Naive thymus-derived CD8-positive, alpha-beta T cell (primary cell): ENCODE data around the gene C1orf167. TPM values are rescaled to one million over a fixed set of nuclear protein-coding genes. Genes with fewer than 3 reads are reported as not detected.

Experiments
- ATAC-seq, 2 donors: fragments of 150-1000 bp; cut with Tn5 transposase in 1 of 2; sonication (Bioruptor Pico), chemical (Tn5 transposase) in 1 of 2; 1 replicate in 1 of 2; 2 replicates in 1 of 2; pipeline ENCODE4 v1.10.0; 2021; ENCODE audit warnings: mild to moderate bottlenecking in 2 of 2, moderate library complexity in 2 of 2
- POLR2A ChIA-PET: fragments of 350-600 bp; sonication (Branson Sonifier 250); formaldehyde crosslinking; loops from one replicate; lab custom pipeline; 2021; ENCODE audit warnings: antibody characterized with exemption; lab: Charles Lee
- DNase-seq, 10 donors: peaks; one replicate each; pipeline versions ENCODE4 v3.0.0 to v3.0.0-alpha.2; 2020 to 2022
- H3K27ac Mint-ChIP-seq, 10 donors: one replicate each; pipeline ENCODE4 v1.8.0; 2020 to 2022; ENCODE audit warnings: mild to moderate bottlenecking in 10 of 10, mixed read lengths in 10 of 10, moderate library complexity in 4 of 10, inconsistent platforms in 1 of 10
- H3K27me3 Mint-ChIP-seq, 5 donors: one replicate each; pipeline ENCODE4 v1.8.0; 2021 to 2022; ENCODE audit warnings: mixed read lengths in 5 of 5
- H3K36me3 Mint-ChIP-seq, 3 donors: one replicate each; pipeline ENCODE4 v1.8.0; 2020 to 2022; ENCODE audit warnings: mixed read lengths in 3 of 3, mild to moderate bottlenecking in 2 of 3, inconsistent platforms in 1 of 3
- H3K4me1 Mint-ChIP-seq, 4 donors: one replicate each; pipeline ENCODE4 v1.8.0; 2021 to 2022; ENCODE audit warnings: mixed read lengths in 4 of 4
- H3K4me3 Mint-ChIP-seq, 10 donors: one replicate each; pipeline ENCODE4 v1.8.0; 2020 to 2022; ENCODE audit warnings: mild to moderate bottlenecking in 10 of 10, mixed read lengths in 10 of 10, moderate library complexity in 6 of 10, inconsistent platforms in 1 of 10
- H3K9me3 Mint-ChIP-seq, 9 donors: one replicate each; pipeline ENCODE4 v1.8.0; 2020 to 2022; ENCODE audit warnings: mixed read lengths in 9 of 9, mild to moderate bottlenecking in 3 of 9, inconsistent platforms in 1 of 9, moderate library complexity in 1 of 9
- polyA plus RNA-seq, 3 donors: library from polyadenylated mRNA; unstranded; fragments of 300-500 nt; fragmentation: Illumina TruSeq; gene quantifications; one replicate each; pipeline ENCODE4 v1.2.3, GENCODE V29; 2021
- total RNA-seq, 8 experiments: library from RNA in 2 of 8; stranded (reverse) in 2 of 8; gene quantifications; one replicate each; pipeline ENCODE4 v1.2.3 and lab custom pipeline; 2021 to 2026

Gene C1orf167
- total and polyA plus RNA-seq, 5 experiments from 2014 or later: not detected

GRCh38 chr1:11790880-11791715 is 29.1 kb downstream of the C1orf167 start:
- no peaks in the 10 kb centered on the region for H3K27me3 Mint-ChIP-seq
- no peaks in the 10 kb centered on the region for H3K9me3 Mint-ChIP-seq
- ATAC-seq: no peak
- H3K27ac Mint-ChIP-seq: peak overlapping the region in 5 of 10 donors; percentile 35 to 83 (median 38)
- peaks cover 0 to 14% (median 6%) of the 10 kb centered on the region in 4 donors for H3K4me1 Mint-ChIP-seq
- POLR2A ChIA-PET: no interaction called here
- DNase-seq: no peak
- H3K36me3 Mint-ChIP-seq: peaks cover 0 to 36% (median 14%) of the 10 kb centered on the region in 3 donors
- H3K4me3 Mint-ChIP-seq: no peak overlapping the region

GRCh38 chr1:11792106-11792505 is 30.1 kb downstream of the C1orf167 start:
- Mint-ChIP-seq H3K36me3 (peaks cover 0 to 44% (median 14%) of the 10 kb centered on the region in 3 donors), H3K4me3 (no peak overlapping the region), H3K27ac (peak overlapping the region in 5 of 10 donors; percentile 29 to 61 (median 56)), H3K27me3 (no peaks in the 10 kb centered on the region), H3K4me1 (peaks cover 0 to 11% (median 6%) of the 10 kb centered on the region in 4 donors), H3K9me3 (no peaks in the 10 kb centered on the region)
- DNase-seq: no peak
- POLR2A ChIA-PET: no interaction called here
- ATAC-seq: no peak

GRCh38 chr1:11793819-11794218 is 31.8 kb downstream of the C1orf167 start:
- H3K27ac Mint-ChIP-seq: no peak overlapping the region
- H3K36me3 Mint-ChIP-seq: peaks cover 0 to 52% (median 14%) of the 10 kb centered on the region in 3 donors
- DNase-seq (no peak), ATAC-seq (no peak)
- no peaks in the 10 kb centered on the region for H3K9me3 Mint-ChIP-seq
- POLR2A ChIA-PET: interaction anchor here (0.6 kb wide), 1 partner anchor 29 kb away, joined by 7 read pairs; no protein-coding TSS in a partner anchor
- H3K4me3 Mint-ChIP-seq: no peak overlapping the region
- H3K4me1 Mint-ChIP-seq: peaks cover 0 to 12% (median 6%) of the 10 kb centered on the region in 4 donors
- H3K27me3 Mint-ChIP-seq: no peaks in the 10 kb centered on the region

- Mint-ChIP-seq H3K4me3 (no peak overlapping the region), H3K36me3 (peaks cover 0 to 60% (median 14%) of the 10 kb centered on the region in 3 donors), H3K9me3 (no peaks in the 10 kb centered on the region), H3K4me1 (peaks cover 0 to 9% (median 4%) of the 10 kb centered on the region in 4 donors), H3K27me3 (no peaks in the 10 kb centered on the region), H3K27ac (peak overlapping the region in 2 of 10 donors; percentile 27 to 44)
- no peak for DNase-seq
- no peak for ATAC-seq
- POLR2A ChIA-PET: no interaction called here
These were observed 32.6 kb downstream of the C1orf167 start for GRCh38 chr1:11794446-11795237.

- ATAC-seq: no peak
- Mint-ChIP-seq H3K4me3 (no peak overlapping the region), H3K36me3 (peaks cover 0 to 67% (median 19%) of the 10 kb centered on the region in 3 donors), H3K27me3 (no peaks in the 10 kb centered on the region), H3K27ac (no peak overlapping the region), H3K4me1 (peaks cover 0 to 10% (median 5%) of the 10 kb centered on the region in 4 donors), H3K9me3 (no peaks in the 10 kb centered on the region)
- DNase-seq: no peak
- POLR2A ChIA-PET: no interaction called here
These were observed 33.4 kb downstream of the C1orf167 start for GRCh38 chr1:11795238-11795890.

GRCh38 chr1:11796036-11796828 is 34.2 kb downstream of the C1orf167 start:
- Mint-ChIP-seq H3K36me3 (peaks cover 0 to 71% (median 20%) of the 10 kb centered on the region in 3 donors), H3K27ac (no peak overlapping the region), H3K9me3 (no peaks in the 10 kb centered on the region), H3K4me1 (peaks cover 0 to 11% (median 4%) of the 10 kb centered on the region in 4 donors), H3K27me3 (no peaks in the 10 kb centered on the region), H3K4me3 (no peak overlapping the region)
- POLR2A ChIA-PET: no interaction called here
- ATAC-seq (no peak), DNase-seq (no peak)

GRCh38 chr1:11797525-11798216 is 35.7 kb downstream of the C1orf167 start:
- H3K9me3 Mint-ChIP-seq: no peaks in the 10 kb centered on the region
- H3K36me3 Mint-ChIP-seq: peaks cover 0 to 63% (median 19%) of the 10 kb centered on the region in 3 donors
- H3K4me1 Mint-ChIP-seq: peaks cover 9 to 22% (median 15%) of the 10 kb centered on the region in 4 donors
- H3K4me3 Mint-ChIP-seq: no peak overlapping the region
- DNase-seq (no peak), ATAC-seq (no peak)
- no peak overlapping the region for H3K27ac Mint-ChIP-seq
- no peaks in the 10 kb centered on the region for H3K27me3 Mint-ChIP-seq
- POLR2A ChIA-PET: interaction anchor here (0.7 kb wide), 1 partner anchor 840 kb away, joined by 4 read pairs; no protein-coding TSS in a partner anchor

- Mint-ChIP-seq H3K27me3 (no peaks in the 10 kb centered on the region), H3K4me1 (peaks cover 18 to 36% (median 30%) of the 10 kb centered on the region in 4 donors), H3K4me3 (no peak overlapping the region), H3K27ac (peak overlapping the region in 3 of 10 donors; percentile 19 to 57 (median 40)), H3K36me3 (peaks cover 0 to 62% (median 17%) of the 10 kb centered on the region in 3 donors), H3K9me3 (no peaks in the 10 kb centered on the region)
- ATAC-seq: no peak
- DNase-seq: no peak
- POLR2A ChIA-PET: no interaction called here
These were observed 37.1 kb downstream of the C1orf167 start for GRCh38 chr1:11799099-11799498.

GRCh38 chr1:11799896-11800295 is 37.9 kb downstream of the C1orf167 start:
- POLR2A ChIA-PET: interaction anchor here (0.7 kb wide), 1 partner anchor 574 kb away, joined by 3 read pairs; no protein-coding TSS in a partner anchor
- no peaks in the 10 kb centered on the region for H3K9me3 Mint-ChIP-seq
- no peak for ATAC-seq
- H3K36me3 Mint-ChIP-seq: peaks cover 0 to 57% (median 12%) of the 10 kb centered on the region in 3 donors
- peaks cover 19 to 44% (median 38%) of the 10 kb centered on the region in 4 donors for H3K4me1 Mint-ChIP-seq
- H3K27me3 Mint-ChIP-seq: no peaks in the 10 kb centered on the region
- no peak for DNase-seq
- H3K27ac Mint-ChIP-seq: peak overlapping the region in 3 of 10 donors; percentile 7 to 65 (median 59)
- H3K4me3 Mint-ChIP-seq: no peak overlapping the region

- DNase-seq: no peak
- no peaks in the 10 kb centered on the region for H3K9me3 Mint-ChIP-seq
- H3K27ac Mint-ChIP-seq: peak overlapping the region in 2 of 10 donors; percentile 59 to 65
- peaks cover 18 to 47% (median 40%) of the 10 kb centered on the region in 4 donors for H3K4me1 Mint-ChIP-seq
- ATAC-seq: no peak
- H3K4me3 Mint-ChIP-seq: no peak overlapping the region
- H3K27me3 Mint-ChIP-seq: no peaks in the 10 kb centered on the region
- H3K36me3 Mint-ChIP-seq: peaks cover 0 to 54% (median 9%) of the 10 kb centered on the region in 3 donors
- POLR2A ChIA-PET: interaction anchor here (0.7 kb wide), 1 partner anchor 575 kb away, joined by 3 read pairs; no protein-coding TSS in a partner anchor
These were observed 38.4 kb downstream of the C1orf167 start for GRCh38 chr1:11800391-11800755.

- no peak overlapping the region for H3K27ac Mint-ChIP-seq
- H3K4me1 Mint-ChIP-seq: peaks cover 18 to 48% (median 42%) of the 10 kb centered on the region in 4 donors
- POLR2A ChIA-PET: no interaction called here
- ATAC-seq (no peak), DNase-seq (no peak)
- H3K4me3 Mint-ChIP-seq: peak overlapping the region in 1 of 10 donors; percentile 36
- H3K27me3 Mint-ChIP-seq: no peaks in the 10 kb centered on the region
- no peaks in the 10 kb centered on the region for H3K9me3 Mint-ChIP-seq
- peaks cover 0 to 49% (median 7%) of the 10 kb centered on the region in 3 donors for H3K36me3 Mint-ChIP-seq
These were observed 38.9 kb downstream of the C1orf167 start for GRCh38 chr1:11800756-11801433.
